ENCODE measurements around the gene COL13A1.

Gene COL13A1

DNA sequence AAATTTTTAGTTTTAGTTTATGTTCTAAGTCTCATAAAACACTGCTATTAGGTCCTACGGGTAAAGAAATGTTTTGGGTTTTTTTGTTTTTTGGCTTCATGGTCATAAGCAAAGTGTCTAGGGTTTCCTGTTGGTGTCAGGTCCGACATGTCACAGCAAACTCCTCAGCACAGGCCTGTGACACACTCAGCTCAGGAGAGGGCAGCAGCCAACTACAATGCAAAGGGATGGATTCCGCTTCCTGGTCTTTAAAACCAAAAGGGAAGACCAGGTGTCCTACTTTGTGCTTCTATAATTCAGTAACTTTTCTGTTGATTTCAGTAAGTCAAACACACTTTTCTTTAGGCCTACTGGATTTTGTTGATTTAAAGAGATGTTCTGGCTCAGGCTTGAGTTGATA lies 167.1 kb downstream of the COL13A1 start:
- DNase-seq (ENCODE audit: extremely low read depth, insufficient read length), result no peak
- Histone ChIP-seq H3K36me3 (ENCODE audit: control insufficient read depth, insufficient read depth, low read length) (no peaks in the 10 kb centered on the region), H3K4me3 (replicated peaks; ENCODE audit: low read depth, low read length) (no peak overlapping the region), H3K27me3 (replicated peaks; ENCODE audit: control insufficient read depth, insufficient read depth, low read length) (no peaks in the 10 kb centered on the region; the same call in 1 of the 2 replicates)
- TF ChIP-seq, protein P1, sequence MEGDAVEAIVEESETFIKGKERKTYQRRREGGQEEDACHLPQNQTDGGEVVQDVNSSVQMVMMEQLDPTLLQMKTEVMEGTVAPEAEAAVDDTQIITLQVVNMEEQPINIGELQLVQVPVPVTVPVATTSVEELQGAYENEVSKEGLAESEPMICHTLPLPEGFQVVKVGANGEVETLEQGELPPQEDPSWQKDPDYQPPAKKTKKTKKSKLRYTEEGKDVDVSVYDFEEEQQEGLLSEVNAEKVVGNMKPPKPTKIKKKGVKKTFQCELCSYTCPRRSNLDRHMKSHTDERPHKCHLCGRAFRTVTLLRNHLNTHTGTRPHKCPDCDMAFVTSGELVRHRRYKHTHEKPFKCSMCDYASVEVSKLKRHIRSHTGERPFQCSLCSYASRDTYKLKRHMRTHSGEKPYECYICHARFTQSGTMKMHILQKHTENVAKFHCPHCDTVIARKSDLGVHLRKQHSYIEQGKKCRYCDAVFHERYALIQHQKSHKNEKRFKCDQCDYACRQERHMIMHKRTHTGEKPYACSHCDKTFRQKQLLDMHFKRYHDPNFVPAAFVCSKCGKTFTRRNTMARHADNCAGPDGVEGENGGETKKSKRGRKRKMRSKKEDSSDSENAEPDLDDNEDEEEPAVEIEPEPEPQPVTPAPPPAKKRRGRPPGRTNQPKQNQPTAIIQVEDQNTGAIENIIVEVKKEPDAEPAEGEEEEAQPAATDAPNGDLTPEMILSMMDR (IDR thresholded peaks at IDR 0.05; ENCODE audit: insufficient read depth, low read length, poor library complexity, severe bottlenecking), result no peak

DNA sequence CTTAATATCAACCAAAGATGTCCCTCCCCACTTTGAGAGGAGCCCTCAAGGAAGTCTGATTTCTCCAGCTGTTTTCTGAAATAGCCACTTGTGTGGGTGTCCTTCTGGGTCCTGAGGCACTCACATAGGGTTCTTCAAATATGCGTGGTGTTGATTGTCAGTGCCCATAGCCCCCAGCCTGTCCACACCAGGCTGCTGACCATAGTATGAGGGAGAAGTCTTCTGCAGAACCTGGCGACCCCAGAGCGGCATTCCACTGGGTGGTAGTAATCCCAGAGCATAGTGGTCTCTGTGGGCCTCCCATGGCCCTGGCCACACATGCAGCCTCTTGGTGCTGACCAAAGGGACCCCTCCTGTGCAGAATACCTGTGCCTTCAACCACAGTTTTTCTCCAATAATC lies 168.3 kb downstream of the COL13A1 start:
- Histone ChIP-seq H3K4me3 (replicated peaks; ENCODE audit: low read depth, low read length) (no peak overlapping the region), H3K36me3 (ENCODE audit: control insufficient read depth, insufficient read depth, low read length) (no peaks in the 10 kb centered on the region), H3K27me3 (replicated peaks; ENCODE audit: control insufficient read depth, insufficient read depth, low read length) (no peaks in the 10 kb centered on the region; the same call in 1 of the 2 replicates)
- DNase-seq (ENCODE audit: extremely low read depth, insufficient read length), result no peak
- TF ChIP-seq, protein P1 (IDR thresholded peaks at IDR 0.05; ENCODE audit: insufficient read depth, low read length, poor library complexity, severe bottlenecking), result no peak

DNA sequence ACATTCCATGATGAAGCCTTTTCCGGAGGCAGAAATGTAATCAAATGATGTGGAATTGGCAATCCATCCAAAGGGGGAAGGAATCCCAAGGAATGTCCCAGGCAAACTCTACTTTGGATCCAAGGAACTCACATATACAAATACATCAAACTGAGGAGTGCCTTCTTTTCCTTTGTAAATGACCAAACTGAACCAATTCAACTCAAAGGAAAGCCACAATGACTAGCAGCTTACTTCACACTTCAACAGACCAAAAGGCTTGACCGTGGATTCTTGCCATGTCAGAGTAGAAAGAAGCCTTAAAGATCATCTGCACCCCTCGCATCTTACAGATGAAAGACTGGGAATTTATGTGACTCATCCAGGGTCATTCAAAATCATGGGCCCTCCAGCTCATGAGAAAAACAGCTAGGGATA lies 171.3 kb downstream of the COL13A1 start:
- H3K4me3 ChIP-seq (replicated peaks; ENCODE audit: low read depth, low read length), result no peak overlapping the region
- TF ChIP-seq, protein P1 (IDR thresholded peaks at IDR 0.05; ENCODE audit: insufficient read depth, low read length, poor library complexity, severe bottlenecking), result no peak
- H3K36me3 ChIP-seq (ENCODE audit: control insufficient read depth, insufficient read depth, low read length), result no peaks in the 10 kb centered on the region
- no peak for DNase-seq (ENCODE audit: extremely low read depth, insufficient read length)
- H3K27me3 ChIP-seq (replicated peaks; ENCODE audit: control insufficient read depth, insufficient read depth, low read length), result no peaks in the 10 kb centered on the region; the same call in 1 of the 2 replicates

GRCh38 chr10:69973678-69974077 lies 172.0 kb downstream of the COL13A1 start:
- no peak overlapping the region for H3K4me3 ChIP-seq (replicated peaks; ENCODE audit: low read depth, low read length)
- TF ChIP-seq, protein P1 (IDR thresholded peaks at IDR 0.05; ENCODE audit: insufficient read depth, low read length, poor library complexity, severe bottlenecking), result no peak
- no peaks in the 10 kb centered on the region for H3K36me3 ChIP-seq (ENCODE audit: control insufficient read depth, insufficient read depth, low read length)
- DNase-seq (ENCODE audit: extremely low read depth, insufficient read length), result no peak
- H3K27me3 ChIP-seq (replicated peaks; ENCODE audit: control insufficient read depth, insufficient read depth, low read length), result no peaks in the 10 kb centered on the region; the same call in 1 of the 2 replicates

GRCh38 chr10:69974551-69975155 lies 172.9 kb downstream of the COL13A1 start:
- Histone ChIP-seq H3K27me3 (replicated peaks; ENCODE audit: control insufficient read depth, insufficient read depth, low read length) (no peaks in the 10 kb centered on the region; the same call in 1 of the 2 replicates), H3K4me3 (replicated peaks; ENCODE audit: low read depth, low read length) (no peak overlapping the region), H3K36me3 (ENCODE audit: control insufficient read depth, insufficient read depth, low read length) (no peaks in the 10 kb centered on the region)
- TF ChIP-seq, protein P1 (IDR thresholded peaks at IDR 0.05; ENCODE audit: insufficient read depth, low read length, poor library complexity, severe bottlenecking), result no peak
- no peak for DNase-seq (ENCODE audit: extremely low read depth, insufficient read length)
